Measurements from ENCODE around the gene TAC3.

DNA sequence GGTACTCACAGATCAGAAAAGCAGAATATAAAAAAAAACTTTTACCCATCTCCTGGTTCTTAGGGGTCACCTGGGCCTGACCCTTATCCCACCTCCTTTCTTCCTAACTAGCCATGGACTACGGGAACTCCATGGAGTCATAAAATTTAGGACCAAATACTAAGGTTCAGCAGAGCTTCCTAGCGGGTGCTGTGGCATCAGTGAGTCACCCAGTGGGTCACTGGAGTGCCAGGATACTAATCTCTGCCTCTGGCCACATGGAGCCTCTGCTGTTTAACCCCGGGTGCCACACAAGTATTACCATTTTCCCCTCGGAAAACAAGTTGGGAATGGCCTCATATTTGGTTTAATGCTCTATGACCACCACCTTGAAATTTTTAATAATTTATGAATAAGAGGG lies 16.9 kb downstream of the TAC3 start:
- no peak for TF ChIP-seq POLR2AphosphoS5 (IDR thresholded peaks at IDR 0.05; ENCODE audit: insufficient read depth in 1 of 2, low read depth in 1 of 2)
- TF ChIP-seq, protein P1, sequence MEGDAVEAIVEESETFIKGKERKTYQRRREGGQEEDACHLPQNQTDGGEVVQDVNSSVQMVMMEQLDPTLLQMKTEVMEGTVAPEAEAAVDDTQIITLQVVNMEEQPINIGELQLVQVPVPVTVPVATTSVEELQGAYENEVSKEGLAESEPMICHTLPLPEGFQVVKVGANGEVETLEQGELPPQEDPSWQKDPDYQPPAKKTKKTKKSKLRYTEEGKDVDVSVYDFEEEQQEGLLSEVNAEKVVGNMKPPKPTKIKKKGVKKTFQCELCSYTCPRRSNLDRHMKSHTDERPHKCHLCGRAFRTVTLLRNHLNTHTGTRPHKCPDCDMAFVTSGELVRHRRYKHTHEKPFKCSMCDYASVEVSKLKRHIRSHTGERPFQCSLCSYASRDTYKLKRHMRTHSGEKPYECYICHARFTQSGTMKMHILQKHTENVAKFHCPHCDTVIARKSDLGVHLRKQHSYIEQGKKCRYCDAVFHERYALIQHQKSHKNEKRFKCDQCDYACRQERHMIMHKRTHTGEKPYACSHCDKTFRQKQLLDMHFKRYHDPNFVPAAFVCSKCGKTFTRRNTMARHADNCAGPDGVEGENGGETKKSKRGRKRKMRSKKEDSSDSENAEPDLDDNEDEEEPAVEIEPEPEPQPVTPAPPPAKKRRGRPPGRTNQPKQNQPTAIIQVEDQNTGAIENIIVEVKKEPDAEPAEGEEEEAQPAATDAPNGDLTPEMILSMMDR (IDR thresholded peaks at IDR 0.05) = no peak
